WTC11 (cell line): ENCODE measurements around the gene ABLIM2. TPM values are rescaled to one million over a fixed set of nuclear protein-coding genes. Genes with fewer than 3 reads are reported as not detected.

Source experiments
- ATAC-seq: fragments of 200-7000 bp; cut with Tn5 transposase; 2 replicates; pipeline ENCODE4 v1.10.0; 2021; ENCODE audit warnings: mild to moderate bottlenecking, moderate library complexity
- CTCF ChIA-PET: fragments of 300-600 bp; sonication (Branson Sonifier 250); formaldehyde crosslinking; loops from one replicate; lab custom pipeline; 2021; ENCODE audit warnings: antibody characterized with exemption; lab: Charles Lee
- POLR2A ChIA-PET: fragments of 350-600 bp; sonication (Branson Sonifier 250); formaldehyde crosslinking; loops from one replicate; lab custom pipeline; 2021; ENCODE audit warnings: antibody characterized with exemption; lab: Charles Lee
- DNase-seq: peaks from one replicate; pipeline ENCODE4 v3.0.0; 2021; ENCODE audit warnings: low spot score
- H3K27ac Mint-ChIP-seq: 2 replicates; pipeline ENCODE4 v1.8.0; 2021; ENCODE audit warnings: mixed read lengths
- H3K27me3 Mint-ChIP-seq: 2 replicates; pipeline ENCODE4 v1.8.0; 2021; ENCODE audit warnings: low read depth, mild to moderate bottlenecking, moderate library complexity, mixed read lengths
- H3K36me3 Mint-ChIP-seq: 2 replicates; pipeline ENCODE4 v1.8.0; 2021; ENCODE audit warnings: mixed read lengths
- H3K4me1 Mint-ChIP-seq: 2 replicates; pipeline ENCODE4 v1.8.0; 2022; ENCODE audit warnings: mixed read lengths
- H3K4me3 Mint-ChIP-seq: 2 replicates; pipeline ENCODE4 v1.8.0; 2021; ENCODE audit warnings: mild to moderate bottlenecking, moderate library complexity, mixed read lengths
- H3K9me3 Mint-ChIP-seq: 2 replicates; pipeline ENCODE4 v1.8.0; 2021; ENCODE audit warnings: mixed read lengths
- ATF2 ChIP-seq: sonication (generic); formaldehyde crosslinking; IDR thresholded peaks from 2 replicates; pipeline ENCODE4 v1.8.1; 2022; ENCODE audit warnings: low read depth, missing genetic modification reagents, borderline replicate concordance
- EMX1 ChIP-seq: fragments of 250-450 bp; sonication (Bioruptor Pico); IDR thresholded peaks from 2 replicates; pipeline ENCODE4 v1.8.0; 2021; ENCODE audit warnings: mild to moderate bottlenecking
- ETV6 ChIP-seq: sonication (generic); formaldehyde crosslinking; IDR thresholded peaks from 2 replicates; pipeline ENCODE4 v1.8.1; 2022; ENCODE audit warnings: mild to moderate bottlenecking, missing genetic modification reagents
- FOXK1 ChIP-seq: sonication (generic); formaldehyde crosslinking; IDR thresholded peaks from 2 replicates; pipeline ENCODE4 v1.8.0; 2022; ENCODE audit warnings: mild to moderate bottlenecking, moderate library complexity, missing genetic modification reagents
- GRHL2 ChIP-seq: fragments of 250-450 bp; sonication (Bioruptor Pico); IDR thresholded peaks from 2 replicates; pipeline ENCODE4 v1.8.0; 2022; ENCODE audit warnings: mild to moderate bottlenecking, moderate library complexity; ENCODE audit not compliant: insufficient replicate concordance, severe bottlenecking
- GTF2I ChIP-seq: fragments of 250-450 bp; sonication (Bioruptor Pico); conservative IDR thresholded peaks from 2 replicates; pipeline ENCODE4 v1.4.0; 2021; ENCODE audit warnings: mild to moderate bottlenecking
- JAZF1 ChIP-seq: fragments of 250-450 bp; sonication (Bioruptor Pico); IDR thresholded peaks from 2 replicates; pipeline ENCODE4 v1.9.0; 2021; ENCODE audit warnings: moderate library complexity, mild to moderate bottlenecking, inconsistent platforms
- KAT7 ChIP-seq: sonication (generic); formaldehyde crosslinking; IDR thresholded peaks from 2 replicates; pipeline ENCODE4 v1.8.1; 2023; ENCODE audit warnings: missing genetic modification reagents, mild to moderate bottlenecking, borderline replicate concordance
- NR1H2 ChIP-seq: sonication (generic); formaldehyde crosslinking; IDR thresholded peaks from 2 replicates; pipeline ENCODE4 v1.9.0; 2021; ENCODE audit warnings: mild to moderate bottlenecking, moderate library complexity, missing genetic modification reagents
- OVOL2 ChIP-seq: fragments of 250-450 bp; sonication (Bioruptor Pico); IDR thresholded peaks from 2 replicates; pipeline ENCODE4 v1.9.0; 2021; ENCODE audit warnings: mild to moderate bottlenecking, borderline replicate concordance
- PRDM15 ChIP-seq: sonication (generic); formaldehyde crosslinking; IDR thresholded peaks from 2 replicates; pipeline ENCODE4 v1.8.0; 2022; ENCODE audit warnings: missing genetic modification reagents
- PRRX2 ChIP-seq: fragments of 250-450 bp; sonication (Bioruptor Pico); IDR thresholded peaks from 2 replicates; pipeline ENCODE4 v1.8.0; 2021; ENCODE audit warnings: mild to moderate bottlenecking
- SOX15 ChIP-seq: fragments of 250-450 bp; sonication (Bioruptor Pico); IDR thresholded peaks from 2 replicates; pipeline ENCODE4 v1.9.0; 2021; ENCODE audit warnings: mild to moderate bottlenecking
- TCF7 ChIP-seq: sonication (generic); formaldehyde crosslinking; IDR thresholded peaks from 2 replicates; pipeline ENCODE4 v1.8.0; 2022; ENCODE audit warnings: mild to moderate bottlenecking, low read depth, missing genetic modification reagents, moderate library complexity
- ZBTB21 ChIP-seq: sonication (generic); formaldehyde crosslinking; IDR thresholded peaks from 2 replicates; pipeline ENCODE4 v1.8.1; 2023; ENCODE audit warnings: mild to moderate bottlenecking, missing genetic modification reagents, borderline replicate concordance
- ZNF138 ChIP-seq: sonication (generic); formaldehyde crosslinking; conservative IDR thresholded peaks from 2 replicates; pipeline ENCODE4 v1.8.1; 2022; ENCODE audit warnings: mild to moderate bottlenecking, moderate library complexity, missing genetic modification reagents
- ZNF263 ChIP-seq: sonication (generic); formaldehyde crosslinking; IDR thresholded peaks from 2 replicates; pipeline ENCODE4 v1.8.1; 2022; ENCODE audit warnings: low read depth, mild to moderate bottlenecking, moderate library complexity, missing genetic modification reagents
- total RNA-seq: library from RNA; stranded (reverse); gene quantifications from 3 replicates; pipeline ENCODE4 v1.2.3, GENCODE V29; 2021
- TF ChIP-seq, protein P1 (sequence below): sonication (generic); formaldehyde crosslinking; IDR thresholded peaks from 2 replicates; pipeline ENCODE4 v1.8.1; 2022; ENCODE audit warnings: mild to moderate bottlenecking, missing genetic modification reagents, moderate library complexity, borderline replicate concordance
- TF ChIP-seq, protein P2 (sequence below): fragments of 200-600 bp; IDR thresholded peaks from 2 replicates; pipeline ENCODE4 v1.8.0; 2022; ENCODE audit warnings: antibody characterized with exemption

The ABLIM2 gene
- total RNA-seq, 1 experiment from 2014 or later: 2.6 TPM

GRCh38 chr4:8002525-8003309, 155.9 kb downstream of the ABLIM2 start:
- Mint-ChIP-seq H3K27me3 (no peaks in the 10 kb centered on the region; the same call in 1 of the 2 replicates), H3K27ac (peak overlapping the region; percentile 24; the same call in 1 of the 2 replicates), H3K36me3 (no peaks in the 10 kb centered on the region), H3K9me3 (no peaks in the 10 kb centered on the region), H3K4me1 (no peaks in the 10 kb centered on the region), H3K4me3 (no peak overlapping the region)
- POLR2A ChIA-PET: no interaction called here
- TF ChIP-seq PRRX2 (CRISPR knock-in tag): no peak
- TF ChIP-seq FOXK1 (CRISPR knock-in tag): no peak
- TF ChIP-seq ETV6 (CRISPR knock-in tag): no peak
- no peak for TF ChIP-seq EMX1 (CRISPR knock-in tag)
- TF ChIP-seq ZNF138 (CRISPR knock-in tag): no peak
- no peak for TF ChIP-seq JAZF1 (CRISPR knock-in tag)
- no peak for TF ChIP-seq ZNF263 (CRISPR knock-in tag)
- no peak for TF ChIP-seq NR1H2
- TF ChIP-seq ATF2 (CRISPR knock-in tag): no peak
- no peak for TF ChIP-seq GRHL2
- TF ChIP-seq SOX15 (CRISPR knock-in tag): no peak
- TF ChIP-seq, protein P1, sequence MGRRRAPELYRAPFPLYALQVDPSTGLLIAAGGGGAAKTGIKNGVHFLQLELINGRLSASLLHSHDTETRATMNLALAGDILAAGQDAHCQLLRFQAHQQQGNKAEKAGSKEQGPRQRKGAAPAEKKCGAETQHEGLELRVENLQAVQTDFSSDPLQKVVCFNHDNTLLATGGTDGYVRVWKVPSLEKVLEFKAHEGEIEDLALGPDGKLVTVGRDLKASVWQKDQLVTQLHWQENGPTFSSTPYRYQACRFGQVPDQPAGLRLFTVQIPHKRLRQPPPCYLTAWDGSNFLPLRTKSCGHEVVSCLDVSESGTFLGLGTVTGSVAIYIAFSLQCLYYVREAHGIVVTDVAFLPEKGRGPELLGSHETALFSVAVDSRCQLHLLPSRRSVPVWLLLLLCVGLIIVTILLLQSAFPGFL (CRISPR knock-in tag): no peak
- TF ChIP-seq, protein P2, sequence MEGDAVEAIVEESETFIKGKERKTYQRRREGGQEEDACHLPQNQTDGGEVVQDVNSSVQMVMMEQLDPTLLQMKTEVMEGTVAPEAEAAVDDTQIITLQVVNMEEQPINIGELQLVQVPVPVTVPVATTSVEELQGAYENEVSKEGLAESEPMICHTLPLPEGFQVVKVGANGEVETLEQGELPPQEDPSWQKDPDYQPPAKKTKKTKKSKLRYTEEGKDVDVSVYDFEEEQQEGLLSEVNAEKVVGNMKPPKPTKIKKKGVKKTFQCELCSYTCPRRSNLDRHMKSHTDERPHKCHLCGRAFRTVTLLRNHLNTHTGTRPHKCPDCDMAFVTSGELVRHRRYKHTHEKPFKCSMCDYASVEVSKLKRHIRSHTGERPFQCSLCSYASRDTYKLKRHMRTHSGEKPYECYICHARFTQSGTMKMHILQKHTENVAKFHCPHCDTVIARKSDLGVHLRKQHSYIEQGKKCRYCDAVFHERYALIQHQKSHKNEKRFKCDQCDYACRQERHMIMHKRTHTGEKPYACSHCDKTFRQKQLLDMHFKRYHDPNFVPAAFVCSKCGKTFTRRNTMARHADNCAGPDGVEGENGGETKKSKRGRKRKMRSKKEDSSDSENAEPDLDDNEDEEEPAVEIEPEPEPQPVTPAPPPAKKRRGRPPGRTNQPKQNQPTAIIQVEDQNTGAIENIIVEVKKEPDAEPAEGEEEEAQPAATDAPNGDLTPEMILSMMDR: no peak
- TF ChIP-seq ZBTB21: no peak
- TF ChIP-seq KAT7 (CRISPR knock-in tag): no peak
- no peak for TF ChIP-seq TCF7 (CRISPR knock-in tag)
- CTCF ChIA-PET: interaction anchor here (0.9 kb wide), 1 partner anchor 174 kb away, joined by 3 read pairs; no protein-coding TSS in a partner anchor
- ATAC-seq (no peak), DNase-seq (no peak)

DNA sequence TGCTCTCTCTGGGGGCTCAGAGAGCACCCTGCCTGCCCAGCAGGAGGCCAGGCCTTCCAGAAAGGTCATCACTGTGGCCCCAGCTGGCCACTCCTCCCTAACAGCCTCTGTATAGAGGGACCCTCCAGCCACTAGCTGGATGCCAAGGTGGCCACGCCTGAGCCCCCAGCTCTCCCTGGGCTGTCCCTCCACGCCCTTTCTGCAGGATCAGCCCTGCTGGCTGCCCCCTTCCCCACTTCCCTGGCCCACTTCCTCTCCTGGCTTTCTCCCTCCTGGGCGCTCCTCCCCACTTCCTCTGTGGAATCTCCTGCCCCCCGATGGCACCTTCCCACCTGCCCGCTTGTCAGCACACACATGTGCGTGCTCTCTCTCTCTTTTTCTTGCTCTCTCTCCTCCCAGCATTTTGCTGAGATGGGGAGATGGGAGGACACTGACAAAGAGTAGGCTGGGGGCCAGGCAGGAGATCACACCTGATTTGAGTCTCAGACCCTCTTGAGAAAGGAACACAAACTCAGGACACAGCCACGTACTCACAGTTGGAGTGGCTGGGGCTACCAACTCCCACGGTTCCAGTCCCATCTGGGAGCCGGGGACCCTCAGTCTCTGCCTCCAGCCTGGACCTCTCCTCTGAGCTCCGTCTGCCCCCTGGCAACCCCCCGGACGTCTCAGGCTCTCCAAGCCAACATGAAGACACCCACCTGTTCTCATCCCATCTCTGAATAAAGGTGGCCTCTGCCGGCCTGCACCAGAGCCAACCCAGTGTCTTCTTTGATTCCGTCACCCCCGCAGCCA, 156.9 kb downstream of the ABLIM2 start:
- TF ChIP-seq PRDM15 (CRISPR knock-in tag): no peak
- no peak for TF ChIP-seq GTF2I (CRISPR knock-in tag)
- no peak for TF ChIP-seq OVOL2 (CRISPR knock-in tag)
- ChIA-PET CTCF (interaction anchor here (0.9 to 1.5 kb wide), 2 partner anchors 84 to 175 kb away, joined by 3 read pairs; no protein-coding TSS in a partner anchor), POLR2A (no interaction called here)
- no peak overlapping the region for H3K4me3 Mint-ChIP-seq
- DNase-seq (no peak), ATAC-seq (no peak)
- H3K27me3 Mint-ChIP-seq: no peaks in the 10 kb centered on the region; the same call in 1 of the 2 replicates
- peak overlapping the region; percentile 24; the same call in 1 of the 2 replicates for H3K27ac Mint-ChIP-seq
- H3K9me3 Mint-ChIP-seq: no peaks in the 10 kb centered on the region
- H3K4me1 Mint-ChIP-seq: no peaks in the 10 kb centered on the region
- no peaks in the 10 kb centered on the region for H3K36me3 Mint-ChIP-seq
